ENCODE measurements around the gene TMEM243. TPM values are rescaled to one million over a fixed set of nuclear protein-coding genes. Genes with fewer than 3 reads are reported as not detected.
A peak's percentile ranks its signal among the peaks of the same experiment; 100 is the strongest.

TMEM243 gene
- total and polyA plus RNA-seq, 8 donors, result 4.3 to 68.8 (median 31.8) TPM

- no peak overlapping the region for H3K27ac ChIP-seq
- H3K36me3 ChIP-seq, result peaks cover 0 to 16% (median 14%) of the 10 kb centered on the region in 4 donors
- DNase-seq, result no peak
- 59 to 70% (median 65%) methylated on average over 2 of the region's 2 CpGs for WGBS, 5 donors
- TF ChIP-seq EP300 (IDR thresholded peaks at IDR 0.05) (no peak), POLR2A (IDR thresholded peaks at IDR 0.05) (no peak), POLR2AphosphoS5 (IDR thresholded peaks at IDR 0.05) (no peak), CTCF (IDR thresholded peaks at IDR 0.05) (no peak)
- no peaks in the 10 kb centered on the region for H3K27me3 ChIP-seq
- no peaks in the 10 kb centered on the region for H3K9me3 ChIP-seq
- peaks cover 18 to 52% (median 35%) of the 10 kb centered on the region in 4 donors for H3K4me1 ChIP-seq
- no peak overlapping the region for H3K4me3 ChIP-seq
- intact Hi-C loops (cut with DNase I; ENCODE audit: low total_unique reads), result no loop called here
Observed at GRCh38 chr7:87159538-87159937, 60.0 kb downstream of the TMEM243 start.

- no peak for DNase-seq
- peak overlapping the region in 1 of 5 donors; percentile 34 for H3K27ac ChIP-seq
- H3K4me3 ChIP-seq, result no peak overlapping the region
- no peaks in the 10 kb centered on the region for H3K27me3 ChIP-seq
- H3K4me1 ChIP-seq, result peaks cover 26 to 66% (median 45%) of the 10 kb centered on the region in 4 donors
- H3K36me3 ChIP-seq, result no peaks in the 10 kb centered on the region
- 36 to 58% (median 48%) methylated on average over 2 of the region's 2 CpGs for WGBS, 5 donors
- intact Hi-C loops (cut with DNase I; ENCODE audit: low total_unique reads), result no loop called here
- no peaks in the 10 kb centered on the region for H3K9me3 ChIP-seq
- TF ChIP-seq CTCF (IDR thresholded peaks at IDR 0.05), result no peak
Observed at GRCh38 chr7:87156709-87157108, 62.8 kb downstream of the TMEM243 start.

- WGBS, 5 donors, result 59 to 70% (median 65%) methylated on average over 3 of the region's 3 CpGs
- Histone ChIP-seq H3K27me3 (no peaks in the 10 kb centered on the region), H3K36me3 (no peaks in the 10 kb centered on the region), H3K27ac (peak overlapping the region in 1 of 5 donors; percentile 23), H3K9me3 (no peaks in the 10 kb centered on the region), H3K4me3 (peak overlapping the region in 1 of 4 donors; percentile 61), H3K4me1 (peaks cover 26 to 71% (median 49%) of the 10 kb centered on the region in 4 donors)
- intact Hi-C loops (cut with DNase I; ENCODE audit: low total_unique reads), result no loop called here
- DNase-seq, result peak in 1 of 2 donors; percentile 7
- TF ChIP-seq EP300 (IDR thresholded peaks at IDR 0.05) (no peak), CTCF (IDR thresholded peaks at IDR 0.05) (no peak), POLR2AphosphoS5 (IDR thresholded peaks at IDR 0.05) (no peak), POLR2A (IDR thresholded peaks at IDR 0.05) (no peak)
Observed at GRCh38 chr7:87155788-87156187, 63.7 kb downstream of the TMEM243 start.

GRCh38 chr7:87154569-87154968 is 65.0 kb downstream of the TMEM243 start:
- Histone ChIP-seq H3K27me3 (no peaks in the 10 kb centered on the region), H3K27ac (peak overlapping the region in 3 of 5 donors; percentile 23 to 100 (median 98)), H3K4me1 (peaks cover 26 to 66% (median 46%) of the 10 kb centered on the region in 4 donors), H3K4me3 (peak overlapping the region; percentile 60 to 74 (median 65)), H3K36me3 (no peaks in the 10 kb centered on the region), H3K9me3 (no peaks in the 10 kb centered on the region)
- intact Hi-C loops (cut with DNase I; ENCODE audit: low total_unique reads), result no loop called here
- no peak for DNase-seq
- TF ChIP-seq POLR2A (IDR thresholded peaks at IDR 0.05) (no peak), CTCF (IDR thresholded peaks at IDR 0.05) (no peak)
- WGBS, 5 donors, result 16 to 32% (median 25%) methylated on average over 3 of the region's 3 CpGs

Data from stomach (tissue), 9 donors.